HG02610 (cell line): ENCODE results near the gene FAM177B.
"Not testable (repeated sequence)": the region's sequence is repeated elsewhere in the genome, so short reads cannot be mapped to it uniquely, and the experiment has no call there.

Experiments
- ATAC-seq: cut with Tn5 transposase; IDR thresholded peaks from one replicate; pipeline ENCODE4 v1.9.1; 2021; ENCODE audit warnings: mild to moderate bottlenecking, moderate library complexity; ENCODE audit not compliant: unreplicated experiment

Gene FAM177B

GRCh38 chr1:222739465-222739864 is 2.5 kb downstream of the FAM177B start:
- ATAC-seq: no peak

GRCh38 chr1:222739929-222740328 is 2.9 kb downstream of the FAM177B start:
- no peak for ATAC-seq

GRCh38 chr1:222741630-222742457 is 4.8 kb downstream of the FAM177B start:
- ATAC-seq: not testable (repeated sequence)

- ATAC-seq: no peak
Observed at GRCh38 chr1:222749927-222750326, 12.9 kb downstream of the FAM177B start.

- peak; percentile 76 for ATAC-seq
Observed at GRCh38 chr1:222750651-222751050, 13.6 kb downstream of the FAM177B start.

- ATAC-seq: no peak
Observed at GRCh38 chr1:222751255-222751654, 14.3 kb downstream of the FAM177B start.

GRCh38 chr1:222754366-222755139 is 17.6 kb downstream of the FAM177B start:
- ATAC-seq: no peak

- ATAC-seq: no peak
Observed at GRCh38 chr1:222757646-222758268, 20.8 kb downstream of the FAM177B start.

- ATAC-seq: no peak
Observed at GRCh38 chr1:222759451-222760035, 22.5 kb downstream of the FAM177B start.

GRCh38 chr1:222761083-222761482 is 24.1 kb downstream of the FAM177B start:
- ATAC-seq: no peak

- ATAC-seq: not testable (repeated sequence)
Observed at GRCh38 chr1:222762178-222762577, 25.2 kb downstream of the FAM177B start.

- no peak for ATAC-seq
Observed at GRCh38 chr1:222767152-222767571, 30.2 kb downstream of the FAM177B start.

GRCh38 chr1:222768592-222768991 is 31.6 kb downstream of the FAM177B start:
- ATAC-seq: no peak

- ATAC-seq: no peak
Observed at GRCh38 chr1:222769181-222769580, 32.2 kb downstream of the FAM177B start.

- no peak for ATAC-seq
Observed at GRCh38 chr1:222769971-222770620, 33.1 kb downstream of the FAM177B start.

- ATAC-seq: peak; percentile 91
Observed at GRCh38 chr1:222772996-222773379, 36.0 kb downstream of the FAM177B start.

- ATAC-seq: no peak
Observed at GRCh38 chr1:222777463-222777862, 40.5 kb downstream of the FAM177B start.

- ATAC-seq: no peak
Observed at GRCh38 chr1:222777977-222778376, 41.0 kb downstream of the FAM177B start.

GRCh38 chr1:222781251-222781650 is 44.2 kb downstream of the FAM177B start:
- ATAC-seq: peak; percentile 53

GRCh38 chr1:222783051-222783450 is 46.0 kb downstream of the FAM177B start:
- no peak for ATAC-seq

- ATAC-seq: no peak
Observed at GRCh38 chr1:222784371-222784770, 47.4 kb downstream of the FAM177B start.
